GM12873 (cell line): ENCODE data around the gene CD27.

Source experiments
- TF ChIP-seq, protein P1 (sequence below): IDR thresholded peaks from 2 replicates; pipeline ENCODE4 v1.5.1; 2012; ENCODE audit warnings: low read depth, mild to moderate bottlenecking, moderate library complexity, low read length, control low read depth; ENCODE audit not compliant: insufficient read depth; ENCODE audit errors: missing control alignments

Gene CD27

DNA sequence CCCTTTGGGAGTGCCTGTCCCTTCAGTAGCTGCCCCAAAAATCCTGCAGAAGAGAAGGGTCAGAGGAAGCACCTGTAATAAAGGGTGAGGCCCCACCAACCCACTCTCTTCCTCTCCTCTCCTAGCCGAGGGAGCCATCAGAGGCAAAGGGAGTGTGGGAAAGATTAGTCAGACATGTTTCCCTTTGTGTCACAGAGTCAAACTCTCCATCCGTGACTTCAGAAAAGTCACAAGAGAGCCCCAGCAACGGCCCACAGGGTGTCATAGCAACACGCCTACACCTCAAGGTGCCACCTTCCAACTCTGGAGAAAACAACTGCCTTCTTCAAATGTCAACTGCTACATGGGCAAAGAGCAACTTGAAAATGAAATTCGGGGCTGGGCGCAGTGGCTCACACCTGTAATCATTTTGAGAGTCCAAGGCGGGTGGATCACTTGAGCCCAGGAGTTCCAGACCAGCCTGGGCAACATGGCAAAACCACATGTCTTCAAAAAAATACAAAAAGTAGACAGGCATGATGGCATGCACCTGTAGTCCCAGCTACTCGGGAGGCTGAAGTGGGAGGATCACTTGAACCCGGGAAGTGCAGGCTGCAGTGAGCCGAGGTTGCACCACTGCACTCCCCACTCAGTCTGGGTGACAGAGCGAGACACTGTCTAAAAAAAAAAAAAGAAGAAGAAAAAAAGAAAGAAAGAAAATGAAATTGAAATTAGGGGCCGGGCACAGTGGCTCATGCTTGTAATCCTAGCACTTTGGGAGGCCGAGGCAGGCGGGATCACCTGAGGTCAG is 17.7 kb upstream of the CD27 start:
- TF ChIP-seq, protein P1, sequence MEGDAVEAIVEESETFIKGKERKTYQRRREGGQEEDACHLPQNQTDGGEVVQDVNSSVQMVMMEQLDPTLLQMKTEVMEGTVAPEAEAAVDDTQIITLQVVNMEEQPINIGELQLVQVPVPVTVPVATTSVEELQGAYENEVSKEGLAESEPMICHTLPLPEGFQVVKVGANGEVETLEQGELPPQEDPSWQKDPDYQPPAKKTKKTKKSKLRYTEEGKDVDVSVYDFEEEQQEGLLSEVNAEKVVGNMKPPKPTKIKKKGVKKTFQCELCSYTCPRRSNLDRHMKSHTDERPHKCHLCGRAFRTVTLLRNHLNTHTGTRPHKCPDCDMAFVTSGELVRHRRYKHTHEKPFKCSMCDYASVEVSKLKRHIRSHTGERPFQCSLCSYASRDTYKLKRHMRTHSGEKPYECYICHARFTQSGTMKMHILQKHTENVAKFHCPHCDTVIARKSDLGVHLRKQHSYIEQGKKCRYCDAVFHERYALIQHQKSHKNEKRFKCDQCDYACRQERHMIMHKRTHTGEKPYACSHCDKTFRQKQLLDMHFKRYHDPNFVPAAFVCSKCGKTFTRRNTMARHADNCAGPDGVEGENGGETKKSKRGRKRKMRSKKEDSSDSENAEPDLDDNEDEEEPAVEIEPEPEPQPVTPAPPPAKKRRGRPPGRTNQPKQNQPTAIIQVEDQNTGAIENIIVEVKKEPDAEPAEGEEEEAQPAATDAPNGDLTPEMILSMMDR: no peak

DNA sequence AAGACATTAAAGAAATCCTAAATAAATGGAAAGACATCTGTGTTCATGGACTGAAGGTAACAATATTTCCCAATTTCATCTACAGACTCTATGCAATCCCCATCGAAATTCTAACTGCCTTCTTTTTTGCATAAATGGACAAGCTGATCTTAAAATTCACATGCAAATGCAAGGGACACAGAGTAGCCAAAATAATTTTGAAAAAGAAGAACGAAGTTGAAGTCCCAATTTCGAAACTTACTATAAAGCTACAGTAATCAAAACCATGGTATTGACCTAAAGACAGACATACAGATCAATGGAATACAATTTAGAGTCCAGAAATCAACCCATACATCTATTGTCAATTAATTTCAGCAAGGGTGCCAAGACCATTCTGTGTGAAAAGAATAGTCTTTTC is 16.4 kb upstream of the CD27 start:
- TF ChIP-seq, protein P1: no peak

DNA sequence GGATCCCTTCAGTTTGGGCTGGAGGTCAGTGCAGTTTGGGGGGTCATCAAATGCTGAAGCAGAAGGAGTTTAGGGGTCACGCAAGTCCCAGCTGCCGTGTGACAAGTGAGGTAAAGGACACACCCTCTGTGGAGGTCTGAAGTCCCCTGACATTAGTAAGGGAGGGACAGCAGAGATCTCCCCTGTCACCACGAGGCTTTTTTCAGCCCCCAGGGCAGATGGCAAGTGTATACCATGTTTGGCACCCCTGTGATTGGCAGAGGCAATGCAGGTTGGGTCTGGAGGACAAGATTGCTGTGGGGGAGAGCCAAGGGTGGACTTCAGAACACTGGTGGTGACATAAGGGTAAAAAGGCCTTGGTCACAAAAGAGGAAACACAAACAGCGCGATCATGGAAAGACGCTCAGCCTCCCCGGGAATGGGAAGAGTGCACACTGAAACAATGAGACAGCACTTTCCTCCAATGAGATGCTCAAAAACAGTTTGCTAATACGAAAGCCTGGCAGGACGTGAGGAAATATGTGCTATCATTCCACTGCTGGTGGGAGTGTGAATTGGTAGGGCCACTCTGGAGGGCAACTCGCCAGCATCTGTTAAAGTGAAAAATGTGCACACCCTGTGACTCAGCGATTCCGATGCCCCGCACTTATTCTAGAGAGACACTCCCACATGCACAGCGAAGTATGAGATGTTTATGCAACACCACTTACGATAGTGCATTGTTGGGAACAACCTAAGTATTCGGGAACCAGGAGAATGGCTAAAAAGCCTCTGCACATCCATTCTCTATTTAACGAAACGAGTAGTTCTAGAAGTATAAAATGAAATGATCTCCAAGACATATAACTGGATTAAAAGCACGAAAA is 14.4 kb upstream of the CD27 start:
- TF ChIP-seq, protein P1: no peak

DNA sequence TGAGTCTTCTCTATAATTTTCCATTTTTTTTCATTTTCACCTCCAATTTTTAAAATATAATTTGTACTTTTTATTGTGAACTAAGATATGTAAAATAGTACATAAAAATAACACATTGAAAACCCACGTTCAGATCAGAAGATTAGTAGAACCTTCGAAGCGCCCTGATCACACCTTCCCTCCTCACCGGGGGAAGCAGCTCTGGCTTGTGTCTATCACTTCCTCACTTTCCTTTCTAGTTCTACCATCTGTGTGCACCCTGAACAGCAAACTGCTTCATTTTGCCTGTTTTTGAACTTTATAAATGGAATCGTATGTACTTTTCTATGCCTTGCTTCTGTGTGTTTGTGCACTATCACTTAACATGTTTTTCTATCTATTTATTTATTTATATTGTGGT is 11.8 kb upstream of the CD27 start:
- TF ChIP-seq, protein P1: no peak

DNA sequence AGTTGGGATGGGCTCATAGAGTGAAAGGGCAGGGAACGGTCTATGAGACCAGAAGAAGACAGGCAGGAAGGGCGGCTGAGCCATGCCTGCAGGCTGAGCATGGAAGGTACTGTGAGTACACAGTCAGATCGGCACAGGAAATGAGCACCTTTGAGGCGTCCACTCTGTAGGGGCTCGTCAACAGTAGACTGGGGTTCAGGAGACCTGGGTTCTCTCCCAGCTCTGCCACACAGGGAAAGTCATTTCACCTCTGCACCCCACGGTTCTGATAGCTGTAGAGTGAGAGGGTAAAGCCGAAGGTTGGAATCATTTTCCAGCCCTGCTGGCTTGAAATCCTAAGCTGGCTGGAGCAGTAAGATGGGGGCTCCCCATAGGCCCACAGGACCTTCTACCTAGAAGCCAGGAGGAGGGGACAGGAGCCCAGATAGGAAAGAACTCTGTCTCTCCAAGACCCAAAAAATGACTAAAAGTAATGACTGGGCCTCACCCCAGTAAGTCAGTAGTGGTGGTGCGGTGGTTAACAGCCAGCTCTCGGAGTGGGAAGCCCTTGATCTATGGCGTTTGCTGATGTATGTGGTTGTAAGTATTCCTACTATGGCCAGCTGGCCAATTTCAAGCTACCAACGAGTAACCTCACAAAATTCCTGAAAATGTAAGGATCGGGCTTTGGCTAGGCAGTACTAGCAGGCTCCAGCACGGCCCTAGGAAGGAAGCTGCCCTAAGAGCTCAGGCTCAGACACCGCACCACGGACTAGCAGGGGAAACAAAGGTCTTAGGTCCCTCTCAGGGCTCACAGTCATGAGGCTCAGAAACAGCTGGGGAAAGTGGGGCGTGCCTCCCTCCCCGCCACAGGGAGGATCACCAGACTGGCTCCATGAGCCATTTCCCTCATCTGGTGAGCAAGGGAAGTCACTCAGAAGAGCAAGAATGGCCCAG is 10.3 kb upstream of the CD27 start:
- TF ChIP-seq, protein P1: no peak

DNA sequence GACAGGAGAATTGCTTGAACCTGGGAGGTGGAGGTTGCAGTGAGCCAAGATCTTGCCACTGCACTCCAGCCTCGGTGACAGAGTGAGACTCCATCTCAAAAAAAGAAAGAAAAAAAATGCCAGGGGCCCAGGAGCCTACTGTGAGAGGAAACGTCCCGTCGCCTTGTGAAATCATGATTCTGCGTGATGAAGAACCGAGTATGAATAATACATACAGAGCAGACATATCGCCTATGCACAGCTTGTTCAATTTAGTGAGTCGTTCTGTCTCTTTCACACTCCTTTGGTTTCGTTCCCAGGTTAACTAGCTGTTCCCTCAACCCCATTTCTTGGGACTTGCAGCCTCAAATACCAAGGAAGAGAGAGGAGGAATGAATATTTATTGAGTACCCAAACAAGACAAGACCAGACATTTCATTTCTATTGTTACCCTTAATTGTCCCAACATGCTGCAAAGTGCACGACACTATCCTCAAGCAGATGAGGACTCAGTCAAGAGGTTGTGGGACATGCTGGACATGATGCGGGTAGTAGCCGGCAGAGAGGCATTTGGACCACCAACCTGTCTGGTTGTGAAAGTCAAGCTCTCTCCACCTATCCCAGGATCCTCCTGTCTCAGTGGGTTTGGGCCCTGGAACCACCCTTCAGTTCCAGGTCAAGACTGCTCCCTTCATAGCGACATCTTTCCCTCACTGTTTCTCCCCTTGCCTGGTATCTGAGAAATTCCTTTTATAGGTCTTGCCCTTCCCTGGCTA is 8.6 kb upstream of the CD27 start:
- TF ChIP-seq, protein P1: no peak
